Measurements from ENCODE around the gene HAND1.

Gene HAND1

DNA sequence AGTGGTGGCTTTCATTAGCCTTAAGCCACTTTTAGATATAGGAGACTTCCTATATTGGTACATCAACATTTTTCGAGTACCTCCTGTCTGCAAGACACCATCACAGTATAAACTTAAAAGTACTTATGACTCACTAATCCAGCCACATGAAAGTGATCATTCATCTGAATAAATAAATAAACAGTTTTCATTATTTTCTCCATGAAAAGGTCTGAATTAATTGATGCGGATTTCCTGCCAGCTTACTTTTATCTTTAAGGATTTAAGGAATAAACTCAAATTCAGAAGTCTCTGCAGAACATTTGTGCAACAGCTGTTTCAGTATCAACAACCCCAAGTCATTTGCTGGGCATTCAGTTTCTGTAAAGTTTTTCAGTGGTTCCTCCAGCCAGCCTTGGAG is 28.2 kb downstream of the HAND1 start:
- DNase-seq = no peak

DNA sequence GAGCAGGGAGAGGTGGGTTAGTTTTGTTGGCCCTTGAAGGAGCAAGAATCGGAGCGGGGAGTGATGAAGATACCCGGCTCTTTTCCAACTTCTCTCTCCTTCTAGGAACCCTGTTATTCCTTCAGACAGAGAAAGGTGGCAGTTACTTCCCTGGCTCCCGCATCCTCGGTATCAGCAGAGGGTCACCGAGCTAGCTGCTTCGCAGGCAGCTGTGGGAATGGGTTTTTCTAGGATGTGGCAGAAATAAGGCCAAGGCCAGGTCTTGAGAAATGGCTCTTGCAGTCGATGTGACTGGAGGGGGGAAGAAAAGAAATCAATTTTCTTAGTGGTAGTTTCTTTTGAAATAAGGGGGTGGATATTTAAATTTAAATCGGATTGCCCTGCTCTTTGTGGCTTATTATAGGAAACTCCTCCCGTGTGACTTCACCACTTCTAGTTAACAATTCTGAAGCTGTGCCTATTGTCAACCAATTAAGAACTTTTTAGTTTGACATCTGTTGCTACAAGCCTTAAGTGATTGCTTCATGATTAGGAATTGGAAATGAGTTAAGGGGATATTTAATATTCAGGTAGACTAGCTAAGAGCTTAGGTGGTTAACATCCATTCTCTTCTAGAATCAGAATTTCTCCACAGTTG is 30.8 kb downstream of the HAND1 start:
- no peak for DNase-seq

DNA sequence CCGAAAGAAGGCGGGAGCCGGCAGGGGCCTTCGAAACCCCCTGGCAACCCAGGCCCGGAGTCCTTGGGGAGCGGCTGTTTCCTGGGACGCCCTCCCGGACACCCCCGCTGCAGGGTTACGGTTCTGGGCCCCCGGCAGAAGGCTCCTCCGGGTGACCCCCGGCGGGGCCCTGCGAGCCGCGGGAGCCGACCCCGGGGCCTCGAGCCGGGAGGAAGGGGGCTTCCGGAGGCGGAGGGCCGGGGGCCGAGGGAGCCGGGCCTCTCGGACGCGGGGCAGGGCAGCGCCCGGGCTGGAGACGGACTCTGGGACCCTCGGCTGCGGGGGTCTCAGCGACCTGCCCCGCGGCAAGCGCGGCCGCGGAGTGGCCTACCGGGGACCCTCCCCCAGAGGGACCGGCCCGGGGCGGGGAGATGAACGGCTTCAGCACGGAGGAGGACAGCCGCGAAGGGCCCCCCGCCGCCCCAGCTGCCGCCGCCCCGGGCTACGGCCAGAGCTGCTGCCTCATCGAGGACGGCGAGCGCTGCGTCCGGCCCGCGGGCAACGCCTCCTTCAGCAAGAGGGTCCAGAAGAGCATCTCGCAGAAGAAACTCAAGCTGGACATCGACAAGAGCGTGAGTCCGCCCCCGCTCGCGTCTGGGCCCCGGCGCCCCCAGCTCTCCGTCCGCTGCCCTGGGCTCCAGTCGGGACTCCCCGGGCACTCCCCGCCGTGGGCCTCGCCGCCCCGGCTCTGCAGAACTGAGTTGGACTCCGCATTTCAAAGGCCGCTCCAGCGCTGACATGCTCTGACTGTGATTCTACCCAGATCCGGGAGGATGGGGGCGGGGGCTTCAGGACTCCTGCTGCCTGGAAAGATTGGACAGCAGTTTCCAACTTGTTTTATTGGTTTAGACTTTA is 31.6 kb downstream of the HAND1 start:
- DNase-seq = no peak

DNA sequence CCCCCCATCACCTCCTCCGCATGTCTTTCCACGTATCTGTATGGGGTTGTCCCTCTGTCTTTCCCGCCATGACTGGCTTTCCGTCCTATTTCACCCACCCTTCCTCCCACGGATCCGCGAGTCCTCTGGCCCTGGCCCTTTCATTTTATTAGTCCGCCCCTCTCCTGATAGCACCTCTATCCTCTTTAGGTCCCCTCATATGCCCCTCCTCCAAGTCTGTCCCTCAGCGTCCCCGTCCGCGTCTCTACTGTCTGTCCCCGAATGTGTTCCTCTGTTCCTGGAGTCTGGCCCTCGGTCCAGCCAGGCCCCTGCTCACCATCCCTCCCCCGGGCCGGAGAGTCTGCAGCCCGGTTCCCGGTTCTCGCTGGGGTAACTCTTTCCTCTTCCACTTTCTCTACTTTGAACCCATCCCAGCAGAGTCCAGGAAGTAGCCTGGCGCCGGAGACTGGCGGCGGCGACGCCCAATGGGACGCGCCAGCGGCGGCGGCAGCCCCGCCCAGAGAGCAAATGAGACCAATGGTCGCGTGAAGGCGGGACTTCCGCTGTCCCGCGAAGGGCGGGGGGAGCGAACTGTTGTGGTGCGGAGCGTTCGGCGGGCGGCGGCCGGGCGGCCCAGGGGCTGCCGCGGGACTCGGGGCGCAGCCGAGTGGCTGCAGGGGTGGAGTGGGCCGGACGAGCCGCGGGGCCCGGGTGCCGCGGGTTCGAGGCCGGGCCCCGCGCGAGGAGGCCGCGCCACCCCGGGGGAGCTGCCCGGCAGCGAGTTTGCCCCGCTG is 32.4 kb downstream of the HAND1 start, which contains the start of gene SAP30L:
SAP30L (plus strand) TSS at position 576 of the 773 bp plus-strand sequence. CDS start 608 bp downstream, outside the sequence.
- peak; percentile 63 for DNase-seq

DNA sequence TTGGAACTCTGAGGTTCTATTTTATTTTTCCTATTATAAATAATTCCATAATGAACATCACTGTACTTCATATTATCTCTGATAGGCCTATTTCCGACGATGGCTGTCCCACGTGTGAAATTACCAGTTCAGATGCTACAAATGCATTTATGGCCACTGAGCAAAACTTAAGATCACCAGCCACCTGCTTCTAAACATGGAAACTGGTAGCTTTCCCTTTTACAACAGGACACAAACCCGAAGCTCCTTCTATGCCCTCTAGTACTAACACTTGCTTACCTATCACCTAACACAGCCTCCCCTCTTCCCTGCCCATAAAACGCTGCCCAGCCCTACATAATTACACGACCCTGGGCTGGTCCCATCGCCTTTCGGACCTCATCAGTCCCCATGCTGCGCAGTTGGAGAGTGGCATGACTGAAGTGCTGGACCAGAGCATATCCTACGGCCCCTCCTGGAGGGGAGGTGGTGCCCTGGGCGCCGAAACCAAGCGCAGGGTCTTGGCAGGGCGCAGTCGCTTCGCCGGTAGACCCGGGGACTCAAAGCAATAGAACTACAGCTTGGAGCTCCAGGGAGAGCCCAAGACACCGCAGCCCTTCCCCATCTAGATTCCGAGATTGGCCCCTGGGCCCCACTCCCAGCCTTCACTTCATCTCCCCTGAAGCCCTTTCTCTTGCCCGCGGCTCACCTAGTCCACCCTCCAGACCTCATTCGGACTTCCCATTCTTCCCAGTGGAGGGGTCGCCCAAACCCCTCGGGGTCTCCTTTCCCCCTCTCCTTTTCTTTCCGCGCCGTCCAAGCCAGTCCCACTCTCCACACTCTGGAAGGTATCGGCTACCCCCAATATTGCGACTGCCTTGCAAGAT is 33.2 kb downstream of the HAND1 start:
- DNase-seq = no peak

DNA sequence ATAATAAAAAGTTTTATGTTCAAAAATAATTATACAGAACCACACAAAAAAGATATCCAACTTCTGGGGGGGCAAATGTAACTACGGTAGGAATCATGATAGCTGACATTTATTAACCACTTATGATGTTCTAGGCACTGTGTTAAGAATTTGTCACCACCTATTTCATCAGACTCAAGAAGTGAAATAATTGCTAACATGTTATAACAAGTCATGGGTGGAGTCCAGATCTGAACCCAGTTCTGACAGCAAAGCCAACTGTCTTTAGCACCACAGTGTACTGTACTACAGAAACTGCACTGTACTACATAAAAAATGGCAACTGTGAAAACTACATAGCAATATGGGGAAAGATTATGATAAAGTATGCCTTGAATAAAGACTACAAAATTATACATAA is 35.2 kb downstream of the HAND1 start:
- no peak for DNase-seq

DNA sequence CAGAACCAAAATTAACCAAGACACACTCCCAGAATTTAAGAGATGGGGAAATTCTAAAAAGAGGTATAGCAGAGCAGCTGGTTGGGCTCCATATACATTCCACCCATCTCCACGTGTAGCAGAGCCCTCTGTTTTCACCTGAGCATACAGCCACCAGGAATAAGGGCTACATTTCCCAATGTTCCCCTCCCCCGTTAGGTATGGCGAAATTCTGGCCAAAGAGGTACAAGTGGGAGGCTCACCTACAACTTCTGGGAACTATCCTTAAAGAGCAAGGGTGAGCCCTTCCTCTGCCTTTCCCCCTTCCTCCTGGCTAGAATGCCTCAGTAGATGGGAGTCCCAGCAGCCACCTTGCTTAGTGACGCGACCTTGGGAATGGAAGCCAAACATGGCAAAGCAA is 37.5 kb downstream of the HAND1 start:
- no peak for DNase-seq

DNA sequence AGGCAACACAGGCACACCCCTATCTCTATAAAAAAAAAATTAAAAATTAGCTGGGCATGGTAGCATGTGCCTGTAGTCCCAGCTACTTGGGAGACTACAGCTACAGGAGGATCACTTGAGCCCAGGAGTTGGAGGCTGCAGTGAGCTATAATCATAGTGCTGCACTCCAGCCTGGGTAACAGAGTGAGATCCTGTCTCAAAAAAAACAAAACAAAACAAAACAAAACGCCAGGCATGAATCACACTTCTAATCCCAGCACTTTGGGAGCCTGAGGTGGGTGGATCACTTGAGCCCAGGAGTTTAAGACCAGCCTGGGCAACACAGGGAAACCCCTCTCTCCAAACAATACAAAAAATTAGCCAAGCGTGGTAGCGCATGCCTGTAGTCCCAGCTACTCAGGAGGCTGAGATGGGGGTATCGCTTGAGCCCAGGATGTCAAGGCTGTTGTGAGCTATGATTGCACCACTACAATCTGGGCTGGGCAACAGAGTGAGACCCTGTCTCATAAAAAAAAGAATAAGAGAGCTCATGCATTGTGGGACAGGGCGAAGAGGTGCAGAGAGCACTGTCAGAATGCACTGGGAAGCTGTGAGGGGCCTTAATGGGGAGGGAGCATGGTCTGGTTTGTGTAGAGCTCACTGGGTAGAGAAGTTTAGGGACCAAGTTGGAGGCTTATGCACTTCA is 40.6 kb downstream of the HAND1 start:
- DNase-seq = no peak

DNA sequence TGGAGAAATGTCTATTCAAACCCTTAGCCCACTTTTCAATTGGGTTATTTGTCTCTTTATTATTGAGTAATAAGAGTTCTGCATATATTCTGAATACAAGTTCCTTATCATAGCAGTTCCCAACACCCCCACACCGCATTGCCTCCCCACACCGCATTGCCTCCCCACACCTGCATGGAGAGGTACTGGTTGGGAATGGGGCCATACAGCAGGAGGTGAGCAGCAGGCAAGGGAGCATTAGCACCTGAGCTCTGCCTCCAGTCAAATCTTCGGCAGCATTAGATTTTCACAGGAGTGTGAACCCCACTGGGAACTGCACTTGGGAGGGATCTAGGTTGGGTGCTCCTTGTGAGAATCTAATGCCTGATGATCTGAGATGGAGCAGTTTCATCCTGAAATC is 42.8 kb downstream of the HAND1 start:
- DNase-seq = no peak

DNA sequence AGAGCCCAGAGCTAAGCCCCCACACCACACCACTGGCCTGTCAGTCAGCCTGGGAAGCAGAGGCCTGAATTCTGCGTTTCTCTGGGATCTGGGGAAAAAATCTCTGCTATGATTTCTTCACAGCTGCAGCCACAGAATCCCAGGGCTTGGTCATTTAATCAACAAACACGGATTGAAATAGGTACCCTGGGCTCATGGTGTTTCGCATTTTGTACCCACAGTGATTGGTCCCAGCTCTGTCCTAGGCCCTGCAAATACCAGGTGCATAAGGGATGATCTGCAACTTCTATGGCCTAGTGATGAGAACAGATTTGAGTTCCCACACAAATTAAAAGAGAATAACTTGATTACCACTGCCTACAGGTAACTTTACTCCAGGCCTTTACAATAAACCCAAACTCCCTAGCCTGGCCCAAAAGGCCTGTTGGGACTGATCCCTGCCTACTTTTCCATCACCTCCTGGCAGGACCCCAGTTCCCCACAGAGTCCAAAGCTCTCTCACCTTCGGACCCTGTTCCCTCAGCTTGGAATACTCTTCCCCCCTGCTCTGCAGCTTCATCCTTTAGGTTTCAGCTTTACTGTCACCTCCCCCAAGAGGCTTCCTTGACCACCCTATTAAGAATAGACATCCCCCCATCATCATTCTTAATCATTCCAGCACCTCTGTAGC is 46.9 kb downstream of the HAND1 start:
- DNase-seq = no peak

DNA sequence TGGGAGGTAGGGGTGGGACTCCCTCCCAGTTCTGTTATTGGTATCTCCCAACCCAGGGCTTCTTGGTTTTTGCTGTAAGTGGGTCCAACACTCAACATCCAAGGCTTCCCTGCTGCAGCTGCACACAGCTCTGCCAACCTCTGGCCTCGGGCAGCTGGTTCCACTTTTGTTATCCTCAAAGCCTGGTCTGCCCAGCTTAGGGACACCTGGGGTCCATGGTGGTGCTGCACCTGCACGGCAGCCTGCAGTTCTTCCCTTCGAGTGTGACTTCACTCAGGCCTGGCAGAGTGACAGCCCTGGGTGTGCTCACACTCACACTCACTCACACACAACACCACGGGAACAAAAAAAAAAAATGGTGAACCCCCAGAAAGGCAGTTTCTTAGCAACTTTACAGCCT is 47.6 kb downstream of the HAND1 start:
- DNase-seq = no peak

DNA sequence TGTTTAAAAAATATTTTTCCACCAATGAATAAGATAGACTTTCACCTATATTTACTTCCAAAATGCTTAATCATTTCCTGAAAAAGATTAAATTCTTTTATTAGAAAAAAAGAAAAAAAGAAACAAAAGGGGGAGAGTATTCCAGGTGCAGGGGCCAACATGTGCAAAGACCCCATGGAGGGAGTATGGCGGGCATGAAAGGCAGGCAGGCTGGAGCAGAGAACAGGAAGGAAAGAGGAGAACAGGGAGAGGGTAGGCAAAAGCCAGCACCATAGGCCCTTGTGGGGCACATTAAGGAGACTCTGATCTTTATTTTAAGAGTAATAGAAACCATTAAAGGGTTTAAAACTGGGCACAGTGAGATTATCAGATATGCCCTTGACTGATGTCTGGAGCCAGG is 48.7 kb downstream of the HAND1 start:
- DNase-seq = no peak

DNA sequence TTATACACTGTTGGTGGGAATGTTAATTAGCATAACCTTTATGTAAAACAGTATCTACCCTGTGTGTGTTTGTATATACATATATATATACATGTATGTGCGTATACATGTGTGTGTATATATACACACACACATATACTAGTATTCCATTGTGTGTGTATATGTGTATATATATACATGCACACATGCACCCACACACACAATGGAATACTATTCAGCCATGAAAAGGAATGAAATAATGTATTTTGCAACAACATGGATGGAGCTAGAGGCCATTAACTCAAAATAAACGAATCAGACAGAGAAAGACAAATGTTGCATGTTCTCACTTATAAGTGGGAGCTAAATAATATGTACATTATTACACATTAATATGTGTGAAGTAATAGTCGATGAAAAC is 49.8 kb downstream of the HAND1 start:
- DNase-seq = no peak

All from NCI-H1436 treated with DMSO at 0.1 percent for 48 hours (cell line).